Activated CD8-positive, alpha-beta T cell treated with anti-CD3 and anti-CD28 coated beads for 36 hours (primary cell): ENCODE data around the gene MEMO1. TPM values are rescaled to one million over a fixed set of nuclear protein-coding genes. Genes with fewer than 3 reads are reported as not detected.
A peak's percentile ranks its signal among the peaks of the same experiment; 100 is the strongest.

ENCODE experiments used
- ATAC-seq: fragments of 200-7000 bp; cut with Tn5 transposase; one replicate; pipeline ENCODE4 v1.10.0; 2021; ENCODE audit warnings: mild to moderate bottlenecking, moderate library complexity
- CTCF ChIA-PET: fragments of 350-600 bp; sonication (Branson Sonifier 250); formaldehyde crosslinking; loops from one replicate; lab custom pipeline; 2021; ENCODE audit warnings: antibody characterized with exemption; lab: Charles Lee
- POLR2A ChIA-PET: fragments of 350-600 bp; sonication (Branson Sonifier 250); formaldehyde crosslinking; loops from one replicate; lab custom pipeline; 2021; ENCODE audit warnings: antibody characterized with exemption; lab: Charles Lee
- DNase-seq: peaks from one replicate; pipeline ENCODE4 v3.0.0-alpha.2; 2020
- H3K27ac Mint-ChIP-seq: one replicate; pipeline ENCODE4 v1.8.0; 2021; ENCODE audit warnings: mild to moderate bottlenecking, mixed read lengths
- H3K27me3 Mint-ChIP-seq: one replicate; pipeline ENCODE4 v1.8.0; 2021; ENCODE audit warnings: mixed read lengths
- H3K36me3 Mint-ChIP-seq: one replicate; pipeline ENCODE4 v1.8.0; 2021; ENCODE audit warnings: low read depth, mixed read lengths
- H3K4me1 Mint-ChIP-seq: one replicate; pipeline ENCODE4 v1.8.0; 2021; ENCODE audit warnings: low read depth, mixed read lengths
- H3K4me3 Mint-ChIP-seq: one replicate; pipeline ENCODE4 v1.8.0; 2021; ENCODE audit warnings: mild to moderate bottlenecking, moderate library complexity, mixed read lengths
- H3K9me3 Mint-ChIP-seq: one replicate; pipeline ENCODE4 v1.8.0; 2021; ENCODE audit warnings: mixed read lengths
- CTCF ChIP-seq: fragments of 200-600 bp; IDR thresholded peaks from one replicate; pipeline ENCODE4 v1.8.0; 2022; ENCODE audit warnings: antibody characterized with exemption, mild to moderate bottlenecking
- intact Hi-C: fragments of 100-400 bp; cut with micrococcal nuclease; formaldehyde crosslinking; loops from one replicate; pipeline ENCODE4 v1.10.0; 2022
- total RNA-seq, 2 experiments: library from RNA; stranded (reverse); gene quantifications; one replicate each; pipeline ENCODE4 v1.2.3, GENCODE V29; 2021

MEMO1 gene
- total RNA-seq, 2 experiments from 2014 or later = 46.5 to 46.9 TPM

- peak overlapping the region; percentile 55 for H3K27ac Mint-ChIP-seq
- POLR2A ChIA-PET = interaction anchor here (0.8 to 2.0 kb wide), 4 partner anchors 11 to 42 kb away, joined by 3 to 7 read pairs (median 3); partner anchors contain the start of gene DPY30
- H3K4me1 Mint-ChIP-seq = peaks cover 45% of the 10 kb centered on the region
- intact Hi-C loops = no loop called here
- CTCF ChIA-PET = no interaction called here
- H3K4me3 Mint-ChIP-seq = no peak overlapping the region
- peaks cover 8% of the 10 kb centered on the region for H3K36me3 Mint-ChIP-seq
- no peaks in the 10 kb centered on the region for H3K9me3 Mint-ChIP-seq
- no peaks in the 10 kb centered on the region for H3K27me3 Mint-ChIP-seq
- peak; percentile 58 for ATAC-seq
- no peak for DNase-seq
- TF ChIP-seq CTCF = no peak
These were observed 13.2 kb downstream of the MEMO1 start for GRCh38 chr2:31997653-31998052.

- no peak for DNase-seq
- H3K27ac Mint-ChIP-seq = no peak overlapping the region
- peaks cover 51% of the 10 kb centered on the region for H3K4me1 Mint-ChIP-seq
These were observed 14.1 kb downstream of the MEMO1 start for GRCh38 chr2:31996571-31997150.

GRCh38 chr2:31992934-31993333 is 17.9 kb downstream of the MEMO1 start:
- Mint-ChIP-seq H3K36me3 (peaks cover 12% of the 10 kb centered on the region), H3K9me3 (no peaks in the 10 kb centered on the region), H3K27ac (no peak overlapping the region), H3K27me3 (no peaks in the 10 kb centered on the region), H3K4me1 (peaks cover 47% of the 10 kb centered on the region), H3K4me3 (no peak overlapping the region)
- intact Hi-C loops = no loop called here
- CTCF ChIA-PET = no interaction called here
- no peak for DNase-seq
- POLR2A ChIA-PET = no interaction called here
- ATAC-seq = no peak
- no peak for TF ChIP-seq CTCF

More at GRCh38 chr2:31996571-31997150, 14.1 kb downstream of the MEMO1 start:
- Mint-ChIP-seq H3K4me3 (no peak overlapping the region), H3K27me3 (no peaks in the 10 kb centered on the region), H3K9me3 (no peaks in the 10 kb centered on the region), H3K36me3 (peaks cover 8% of the 10 kb centered on the region)
- intact Hi-C loops = no loop called here
- POLR2A ChIA-PET = interaction anchor here (1.0 to 2.0 kb wide), 2 partner anchors 12 to 43 kb away, joined by 3 to 7 read pairs; partner anchors contain the start of gene DPY30
- TF ChIP-seq CTCF = no peak
- no peak for ATAC-seq
- CTCF ChIA-PET = no interaction called here

- ATAC-seq (no peak), DNase-seq (no peak)
- intact Hi-C loops = no loop called here
- no peaks in the 10 kb centered on the region for H3K9me3 Mint-ChIP-seq
- H3K27me3 Mint-ChIP-seq = no peaks in the 10 kb centered on the region
- no peak overlapping the region for H3K4me3 Mint-ChIP-seq
- peaks cover 46% of the 10 kb centered on the region for H3K4me1 Mint-ChIP-seq
- ChIA-PET POLR2A (no interaction called here), CTCF (no interaction called here)
- TF ChIP-seq CTCF = no peak
- H3K36me3 Mint-ChIP-seq = peaks cover 14% of the 10 kb centered on the region
- no peak overlapping the region for H3K27ac Mint-ChIP-seq
These were observed 18.7 kb downstream of the MEMO1 start for GRCh38 chr2:31992025-31992579.

GRCh38 chr2:31989946-31990345 is 20.9 kb downstream of the MEMO1 start:
- H3K36me3 Mint-ChIP-seq = peaks cover 8% of the 10 kb centered on the region
- no peak for TF ChIP-seq CTCF
- peaks cover 34% of the 10 kb centered on the region for H3K4me1 Mint-ChIP-seq
- H3K4me3 Mint-ChIP-seq = no peak overlapping the region
- H3K27me3 Mint-ChIP-seq = no peaks in the 10 kb centered on the region
- ATAC-seq = no peak
- H3K27ac Mint-ChIP-seq = no peak overlapping the region
- CTCF ChIA-PET = no interaction called here
- POLR2A ChIA-PET = no interaction called here
- no peak for DNase-seq
- no peaks in the 10 kb centered on the region for H3K9me3 Mint-ChIP-seq
- intact Hi-C loops = no loop called here
